HFF-Myc (cell line): ENCODE data around the gene TMEM213.
A peak's percentile ranks its signal among the peaks of the same experiment; 100 is the strongest.

Source experiments
- DNase-seq: peaks from one replicate; pipeline ENCODE4 v3.0.0-alpha.2; 2011; ENCODE audit warnings: low read depth; ENCODE audit errors: extremely low read depth
- H3K4me3 ChIP-seq: replicated peaks from 2 replicates; pipeline ENCODE4 v1.5.1; 2011; ENCODE audit warnings: low read depth, mild to moderate bottlenecking, control low read depth, low read length
- CTCF ChIP-seq: IDR thresholded peaks from 2 replicates; pipeline ENCODE4 v1.5.1; 2012; ENCODE audit warnings: mild to moderate bottlenecking, low read depth, low read length, control low read depth; ENCODE audit errors: missing control alignments

The TMEM213 gene

DNA sequence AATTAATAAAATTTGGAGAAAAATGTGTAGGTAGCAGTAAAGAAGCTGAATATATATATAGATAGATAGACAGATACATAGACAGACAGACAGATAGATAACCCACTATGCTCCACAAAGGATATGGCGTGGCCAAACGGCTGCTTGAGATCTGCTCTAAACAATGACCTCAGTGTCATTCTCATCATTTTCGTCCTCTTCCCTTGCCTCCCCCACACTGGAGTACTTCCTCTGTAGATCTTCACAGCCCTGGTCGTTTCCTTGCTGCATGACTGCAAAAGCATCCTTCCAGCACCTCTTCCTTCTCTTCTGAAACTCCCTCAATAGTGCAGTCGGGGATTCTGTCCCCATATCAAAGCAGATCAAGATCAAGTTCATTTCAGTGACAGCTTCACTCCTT, 35.8 kb downstream of the TMEM213 start:
- DNase-seq, result no peak
- no peak overlapping the region for H3K4me3 ChIP-seq
- TF ChIP-seq CTCF, result no peak

GRCh38 chr7:138834583-138834982, 36.8 kb downstream of the TMEM213 start:
- DNase-seq, result no peak
- no peak overlapping the region for H3K4me3 ChIP-seq
- TF ChIP-seq CTCF, result no peak

GRCh38 chr7:138835087-138835486, 37.3 kb downstream of the TMEM213 start:
- DNase-seq, result no peak
- no peak for TF ChIP-seq CTCF
- no peak overlapping the region for H3K4me3 ChIP-seq

GRCh38 chr7:138837627-138838026, 39.8 kb downstream of the TMEM213 start:
- H3K4me3 ChIP-seq, result no peak overlapping the region
- DNase-seq, result no peak
- TF ChIP-seq CTCF, result no peak

GRCh38 chr7:138838166-138838565, 40.4 kb downstream of the TMEM213 start:
- H3K4me3 ChIP-seq, result no peak overlapping the region
- no peak for DNase-seq
- no peak for TF ChIP-seq CTCF

DNA sequence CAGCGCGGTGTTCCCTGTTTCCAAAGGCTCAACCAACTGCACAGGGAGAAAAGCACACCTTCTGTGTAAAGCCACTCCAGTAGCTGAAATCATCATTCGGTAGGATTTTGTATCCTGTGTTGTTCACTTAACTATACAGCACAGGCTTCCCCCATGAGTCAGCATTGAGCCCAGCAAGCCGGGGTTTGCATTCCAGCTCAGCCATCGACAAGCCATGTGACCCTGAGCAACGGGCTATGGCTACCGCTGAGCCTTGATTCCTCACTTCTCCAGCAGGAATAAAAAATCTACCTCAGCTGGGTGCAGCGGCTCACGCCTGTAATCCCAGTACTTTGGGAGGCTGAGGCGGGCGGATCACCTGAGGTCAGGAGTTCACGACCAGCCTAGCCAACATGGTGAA, 44.3 kb downstream of the TMEM213 start:
- DNase-seq, result peak; percentile 6
- TF ChIP-seq CTCF, result no peak
- no peak overlapping the region for H3K4me3 ChIP-seq
